ENCODE data around the gene RELB. TPM values are rescaled to one million over a fixed set of nuclear protein-coding genes. Genes with fewer than 3 reads are reported as not detected.
A peak's percentile ranks its signal among the peaks of the same experiment; 100 is the strongest.

RELB gene
- total RNA-seq, 2 experiments from 2014 or later: 91.6 to 92.5 TPM

DNA sequence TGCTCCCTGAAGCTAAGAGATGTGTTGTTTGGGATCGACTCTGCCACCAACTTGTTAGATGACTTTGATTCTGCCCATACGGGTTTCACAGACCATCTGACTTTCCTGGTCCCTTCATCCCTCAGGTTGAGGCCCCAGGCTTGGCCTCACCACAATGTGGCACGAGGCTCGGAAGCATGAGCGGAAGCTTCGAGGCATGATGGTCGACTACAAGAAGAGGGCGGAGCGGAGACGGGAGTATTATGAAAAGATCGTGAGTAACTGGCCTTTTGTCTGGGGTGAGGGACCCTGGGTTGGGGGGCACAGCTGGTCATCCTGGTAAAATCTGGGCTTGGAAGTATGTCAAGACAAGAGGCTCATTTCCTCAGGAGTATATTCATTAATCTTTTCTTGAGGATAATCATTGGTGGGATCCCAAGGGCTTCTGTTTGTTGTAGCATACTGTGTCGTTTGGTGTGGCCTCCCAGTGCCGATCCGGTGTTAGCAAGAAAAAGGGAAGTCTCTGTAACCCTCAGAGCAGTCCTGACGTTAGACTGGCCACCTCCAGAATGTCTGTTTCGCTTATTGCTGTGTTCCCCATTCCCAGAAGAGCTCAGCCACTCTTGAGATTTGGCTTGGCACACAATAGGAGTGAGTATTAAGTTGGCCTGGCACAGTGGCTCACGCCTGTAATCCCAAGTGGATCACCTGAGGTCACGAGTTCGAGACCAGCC, 39.0 kb downstream of the RELB start:
- ChIA-PET CTCF (interaction anchor here (0.6 to 2.5 kb wide), 3 partner anchors 20 to 196 kb away, joined by 3 to 14 read pairs (median 3); no protein-coding TSS in a partner anchor), POLR2A (interaction anchor here (1.0 to 3.3 kb wide), 9 partner anchors 20 to 150 kb away, joined by 3 to 24 read pairs (median 5); partner anchors contain the start of genes BLOC1S3, GEMIN7, RELB and TOMM40)
- Histone ChIP-seq H3K9me3 (ENCODE audit: control insufficient read depth in 1 of 2, insufficient read depth in 1 of 2, low read length in 2 of 2) (no peaks in the 10 kb centered on the region), H3K27me3 (ENCODE audit: control insufficient read depth in 1 of 2, insufficient read depth in 2 of 2, low read length in 2 of 2) (no peaks in the 10 kb centered on the region), H3K36me3 (ENCODE audit: insufficient read depth, low read length) (peaks cover 65% of the 10 kb centered on the region), H3K4me3 (ENCODE audit: low read length) (peak overlapping the region; percentile 98), H3K27ac (ENCODE audit: low read depth in 1 of 2, low read length in 2 of 2) (no peak overlapping the region), H3K4me1 (ENCODE audit: insufficient read depth, low read length) (peaks cover 46% of the 10 kb centered on the region)
- Mint-ChIP-seq H3K36me3 (ENCODE audit: low read depth) (peaks cover 72% of the 10 kb centered on the region), H3K27ac (peak overlapping the region; percentile 96), H3K4me3 (peak overlapping the region; percentile 99), H3K4me1 (ENCODE audit: low read depth) (peaks cover 40% of the 10 kb centered on the region), H3K27me3 (no peaks in the 10 kb centered on the region), H3K9me3 (no peaks in the 10 kb centered on the region)
- intact Hi-C loops (cut with DNase I, micrococcal nuclease): no loop called here
- no peak for DNase-seq
- TF ChIP-seq CTCF (IDR thresholded peaks at IDR 0.05): no peak
- ATAC-seq (ENCODE audit: poor library complexity): no peak

DNA sequence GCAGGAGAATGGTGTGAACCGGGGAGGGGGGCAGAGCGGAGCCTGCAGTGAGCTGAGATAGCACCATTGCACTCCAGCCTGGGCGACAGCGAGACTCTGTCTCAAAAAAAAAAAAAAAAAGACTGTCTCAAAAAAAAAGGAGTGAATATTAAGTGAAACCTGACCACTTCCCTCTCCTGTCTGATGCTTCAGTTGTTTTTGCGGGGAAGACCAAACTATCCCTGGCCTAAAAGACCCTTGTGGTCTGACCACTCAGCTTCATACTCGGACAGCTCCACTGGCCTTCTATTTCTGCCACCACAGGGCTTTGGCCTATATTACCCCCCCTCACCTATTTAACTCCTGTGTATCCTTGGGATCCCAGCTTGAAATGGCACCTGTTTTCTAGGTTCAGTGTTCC, 39.9 kb downstream of the RELB start:
- ChIA-PET POLR2A (interaction anchor here (1.1 to 3.3 kb wide), 2 partner anchors 38 to 40 kb away, joined by 3 to 24 read pairs; partner anchors contain the start of genes GEMIN7 and RELB), CTCF (interaction anchor here (0.6 to 2.5 kb wide), 2 partner anchors 19 to 195 kb away, joined by 3 to 14 read pairs; no protein-coding TSS in a partner anchor)
- no peak overlapping the region for H3K27ac ChIP-seq (ENCODE audit: low read depth in 1 of 2, low read length in 2 of 2)
- DNase-seq (no peak), ATAC-seq (ENCODE audit: poor library complexity) (no peak)
- H3K4me1 Mint-ChIP-seq (ENCODE audit: low read depth): peaks cover 49% of the 10 kb centered on the region
- peak overlapping the region; percentile 55 for H3K4me3 Mint-ChIP-seq
- no peak for TF ChIP-seq CTCF (IDR thresholded peaks at IDR 0.05)
- intact Hi-C loops (cut with DNase I, micrococcal nuclease): no loop called here
- peaks cover 72% of the 10 kb centered on the region for H3K36me3 Mint-ChIP-seq (ENCODE audit: low read depth)
- H3K9me3 ChIP-seq (ENCODE audit: control insufficient read depth in 1 of 2, insufficient read depth in 1 of 2, low read length in 2 of 2): no peaks in the 10 kb centered on the region
- peak overlapping the region; percentile 52 for H3K27ac Mint-ChIP-seq
- no peak overlapping the region for H3K4me3 ChIP-seq (ENCODE audit: low read length)
- H3K4me1 ChIP-seq (ENCODE audit: insufficient read depth, low read length): peaks cover 52% of the 10 kb centered on the region
- no peaks in the 10 kb centered on the region for H3K27me3 ChIP-seq (ENCODE audit: control insufficient read depth in 1 of 2, insufficient read depth in 2 of 2, low read length in 2 of 2)
- H3K27me3 Mint-ChIP-seq: no peaks in the 10 kb centered on the region
- H3K9me3 Mint-ChIP-seq: no peaks in the 10 kb centered on the region
- peaks cover 67% of the 10 kb centered on the region for H3K36me3 ChIP-seq (ENCODE audit: insufficient read depth, low read length)

- Mint-ChIP-seq H3K4me3 (no peak overlapping the region), H3K27ac (no peak overlapping the region), H3K9me3 (no peaks in the 10 kb centered on the region), H3K4me1 (ENCODE audit: low read depth) (peaks cover 50% of the 10 kb centered on the region), H3K27me3 (no peaks in the 10 kb centered on the region), H3K36me3 (ENCODE audit: low read depth) (peaks cover 79% of the 10 kb centered on the region)
- peaks cover 58% of the 10 kb centered on the region for H3K36me3 ChIP-seq (ENCODE audit: insufficient read depth, low read length)
- POLR2A ChIA-PET: no interaction called here
- intact Hi-C loops (cut with DNase I, micrococcal nuclease): no loop called here
- H3K9me3 ChIP-seq (ENCODE audit: control insufficient read depth in 1 of 2, insufficient read depth in 1 of 2, low read length in 2 of 2): no peaks in the 10 kb centered on the region
- no peaks in the 10 kb centered on the region for H3K27me3 ChIP-seq (ENCODE audit: control insufficient read depth in 1 of 2, insufficient read depth in 2 of 2, low read length in 2 of 2)
- CTCF ChIA-PET: interaction anchor here (2.3 kb wide), 1 partner anchor 14 kb away, joined by 8 read pairs; no protein-coding TSS in a partner anchor
- H3K4me3 ChIP-seq (ENCODE audit: low read length): no peak overlapping the region
- ATAC-seq (ENCODE audit: poor library complexity) (no peak), DNase-seq (no peak)
- H3K27ac ChIP-seq (ENCODE audit: low read depth in 1 of 2, low read length in 2 of 2): no peak overlapping the region
- H3K4me1 ChIP-seq (ENCODE audit: insufficient read depth, low read length): peaks cover 36% of the 10 kb centered on the region
- no peak for TF ChIP-seq CTCF (IDR thresholded peaks at IDR 0.05)
Observed at GRCh38 chr19:45045671-45046353, 44.5 kb downstream of the RELB start.
